Forelimb muscle (tissue), 1 donor: ENCODE measurements around the gene AASS. TPM values are rescaled to one million over a fixed set of nuclear protein-coding genes. Genes with fewer than 3 reads are reported as not detected.

Experiments
- DNase-seq: peaks from one replicate; pipeline ENCODE4 v3.0.0-alpha.2; 2013; ENCODE audit warnings: low read depth
- polyA plus RNA-seq: library from polyadenylated mRNA; unstranded; fragments of 120-200 nt; gene quantifications from one replicate; pipeline ENCODE4 v1.2.1, GENCODE V29; 2013; ENCODE audit not compliant: insufficient read length

Gene AASS
- polyA plus RNA-seq, 1 donor, result 20.7 TPM

GRCh38 chr7:122118757-122119156 lies 25.3 kb downstream of the AASS start:
- no peak for DNase-seq

GRCh38 chr7:122103064-122103463 lies 41.0 kb downstream of the AASS start:
- DNase-seq, result no peak

GRCh38 chr7:122100021-122100420 lies 44.0 kb downstream of the AASS start:
- DNase-seq, result no peak

- DNase-seq, result no peak
Measured at GRCh38 chr7:122095642-122096041, 48.4 kb downstream of the AASS start.

- no peak for DNase-seq
Measured at GRCh38 chr7:122094549-122094948, 49.5 kb downstream of the AASS start.

- DNase-seq, result peak; percentile 25
Measured at GRCh38 chr7:122092964-122093797, 50.9 kb downstream of the AASS start.

- DNase-seq, result no peak
Measured at GRCh38 chr7:122082670-122083069, 61.4 kb downstream of the AASS start.

- DNase-seq, result no peak
Measured at GRCh38 chr7:122082160-122082559, 61.9 kb downstream of the AASS start.

- no peak for DNase-seq
Measured at GRCh38 chr7:122073635-122074034, 70.4 kb downstream of the AASS start.

GRCh38 chr7:122072924-122073599 lies 71.0 kb downstream of the AASS start:
- no peak for DNase-seq

GRCh38 chr7:122072272-122072671 lies 71.8 kb downstream of the AASS start:
- no peak for DNase-seq

GRCh38 chr7:122070834-122071233 lies 73.2 kb downstream of the AASS start:
- DNase-seq, result no peak

- no peak for DNase-seq
Measured at GRCh38 chr7:122070062-122070461, 74.0 kb downstream of the AASS start.

- DNase-seq, result no peak
Measured at GRCh38 chr7:122068999-122069398, 75.0 kb downstream of the AASS start.

- DNase-seq, result no peak
Measured at GRCh38 chr7:122068046-122068445, 76.0 kb downstream of the AASS start.

- DNase-seq, result no peak
Measured at GRCh38 chr7:122067077-122067476, 77.0 kb downstream of the AASS start.

GRCh38 chr7:122064971-122065370 lies 79.1 kb downstream of the AASS start:
- DNase-seq, result no peak

GRCh38 chr7:122063146-122063545 lies 80.9 kb downstream of the AASS start:
- no peak for DNase-seq

- no peak for DNase-seq
Measured at GRCh38 chr7:122059542-122059941, 84.5 kb downstream of the AASS start.

- DNase-seq, result no peak
Measured at GRCh38 chr7:122056977-122057376, 87.1 kb downstream of the AASS start.

GRCh38 chr7:122055073-122055472 lies 89.0 kb downstream of the AASS start:
- no peak for DNase-seq

GRCh38 chr7:122054393-122054792 lies 89.7 kb downstream of the AASS start:
- DNase-seq, result no peak

GRCh38 chr7:122046402-122046801 lies 97.6 kb downstream of the AASS start:
- DNase-seq, result no peak
